NK-92 (cell line): Measurements from ENCODE around the gene XRN1.
"Not testable (repeated sequence)": the region's sequence is repeated elsewhere in the genome, so short reads cannot be mapped to it uniquely, and the experiment has no call there.

ENCODE experiments used
- DNase-seq: peaks from one replicate; lab custom pipeline; 2025; ENCODE audit not compliant: unreplicated experiment; lab: John Stamatoyannopoulos, UW

XRN1 gene

DNA sequence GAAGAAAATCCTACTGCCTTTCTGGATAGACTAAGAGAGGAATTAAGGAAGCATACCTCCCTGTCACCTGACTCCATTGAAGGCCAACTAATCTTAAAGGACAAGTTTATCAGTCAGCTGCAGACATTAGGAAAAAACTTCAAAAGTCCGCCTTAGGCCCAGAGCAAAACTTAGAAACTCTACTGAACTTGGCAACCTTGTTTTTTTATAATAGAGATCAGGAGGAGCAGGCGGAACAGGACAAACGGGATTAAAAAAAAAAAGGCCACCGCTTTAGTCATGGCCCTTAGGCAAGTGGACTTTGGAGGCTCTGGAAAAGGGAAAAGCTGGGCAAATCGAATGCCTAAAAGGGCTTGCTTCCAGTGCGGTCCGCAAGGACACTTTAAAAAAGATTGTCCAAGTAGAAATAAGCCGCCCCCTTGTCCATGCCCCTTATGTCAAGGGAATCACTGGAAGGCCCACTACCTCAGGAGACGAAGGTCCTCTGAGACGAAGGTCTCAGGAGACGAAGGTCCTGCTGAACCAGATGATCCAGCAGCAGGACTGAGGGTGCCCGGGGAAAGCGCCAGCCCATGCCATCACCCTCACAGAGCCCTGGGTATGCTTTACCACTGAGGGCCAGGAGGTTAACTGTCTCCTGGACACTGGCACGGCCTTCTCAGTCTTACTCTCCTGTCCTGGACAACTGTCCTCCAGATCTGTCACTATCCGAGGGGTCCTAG, 8.2 kb downstream of the XRN1 start:
- DNase-seq: not testable (repeated sequence)

- not testable (repeated sequence) for DNase-seq
Observed at GRCh38 chr3:142438096-142438495, 9.7 kb downstream of the XRN1 start.

GRCh38 chr3:142436951-142437585, 10.8 kb downstream of the XRN1 start:
- DNase-seq: no peak

DNA sequence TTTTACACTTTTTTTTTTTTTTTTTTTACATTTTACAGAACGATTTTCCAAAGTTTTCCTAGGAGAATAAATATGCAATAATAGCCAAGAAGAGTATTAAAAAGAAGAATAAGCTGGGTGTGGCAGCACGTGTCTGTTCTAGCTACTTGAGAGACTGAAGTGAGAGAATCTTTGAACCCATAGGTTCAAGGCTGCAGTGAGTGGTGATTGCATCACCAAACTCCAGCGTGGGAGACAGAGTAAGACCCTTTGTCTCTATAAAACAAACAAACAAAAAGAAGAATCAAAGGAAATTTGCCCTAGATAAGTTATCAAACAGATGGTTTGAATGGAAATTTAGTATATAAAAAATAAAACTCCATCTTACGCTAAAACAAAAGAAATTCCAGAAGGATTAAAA, 13.3 kb downstream of the XRN1 start:
- DNase-seq: no peak

DNA sequence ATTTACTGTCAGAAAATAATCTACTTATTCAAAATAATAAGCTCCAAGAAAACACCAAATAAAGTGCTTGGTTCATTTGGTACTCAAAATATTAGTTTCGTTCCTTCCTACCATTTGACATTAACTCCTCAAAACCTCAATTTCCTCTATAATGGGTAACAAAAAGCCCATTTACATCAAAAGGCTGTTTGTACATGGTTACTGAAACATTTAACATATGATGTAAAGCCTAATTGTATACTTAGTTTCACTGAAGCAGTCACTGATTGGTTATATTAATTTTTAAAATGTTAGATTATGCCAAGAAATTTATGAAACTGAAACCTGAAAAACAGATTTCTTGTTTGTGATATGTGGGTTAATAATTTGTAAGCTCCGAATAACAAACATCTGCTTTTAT, 14.7 kb downstream of the XRN1 start:
- no peak for DNase-seq

GRCh38 chr3:142429582-142429981, 18.3 kb downstream of the XRN1 start:
- DNase-seq: no peak

- no peak for DNase-seq
Observed at GRCh38 chr3:142424754-142425153, 23.1 kb downstream of the XRN1 start.

GRCh38 chr3:142418926-142419592, 28.8 kb downstream of the XRN1 start:
- DNase-seq: no peak

GRCh38 chr3:142417302-142417701, 30.5 kb downstream of the XRN1 start:
- DNase-seq: no peak

GRCh38 chr3:142400537-142400936, 47.3 kb downstream of the XRN1 start:
- DNase-seq: not testable (repeated sequence)

DNA sequence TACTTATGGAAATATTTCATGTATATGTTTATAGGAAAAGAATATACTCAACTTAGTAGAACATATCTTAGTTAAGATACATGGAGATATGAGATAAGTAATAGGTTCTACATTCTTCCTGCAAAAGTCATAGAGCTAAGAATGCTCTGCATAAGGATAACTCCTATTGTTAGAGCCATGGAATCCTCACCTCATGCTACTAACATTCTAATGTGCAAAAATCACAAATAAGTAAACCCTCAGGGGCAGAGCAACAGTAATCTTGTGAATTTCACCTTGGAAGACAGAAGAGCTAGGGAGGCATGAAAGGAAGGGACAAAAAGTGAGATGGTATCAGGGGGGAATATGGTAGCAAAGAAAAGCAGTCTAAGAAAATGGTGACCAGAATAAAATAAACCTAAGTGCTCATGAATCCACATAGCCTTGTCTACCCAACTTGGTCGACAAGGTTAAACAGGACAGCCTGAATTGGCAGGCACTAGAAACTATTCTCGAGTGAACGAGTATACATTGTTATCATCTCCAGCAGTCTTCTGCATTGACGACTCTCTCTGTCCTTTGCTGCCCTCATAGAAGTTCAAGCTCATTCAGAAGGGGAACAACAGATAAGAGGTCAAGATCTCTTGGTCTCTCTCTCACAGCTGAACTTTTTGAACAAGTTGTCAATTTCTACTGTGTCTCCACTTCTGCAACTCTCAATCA, 52.8 kb downstream of the XRN1 start:
- no peak for DNase-seq

DNA sequence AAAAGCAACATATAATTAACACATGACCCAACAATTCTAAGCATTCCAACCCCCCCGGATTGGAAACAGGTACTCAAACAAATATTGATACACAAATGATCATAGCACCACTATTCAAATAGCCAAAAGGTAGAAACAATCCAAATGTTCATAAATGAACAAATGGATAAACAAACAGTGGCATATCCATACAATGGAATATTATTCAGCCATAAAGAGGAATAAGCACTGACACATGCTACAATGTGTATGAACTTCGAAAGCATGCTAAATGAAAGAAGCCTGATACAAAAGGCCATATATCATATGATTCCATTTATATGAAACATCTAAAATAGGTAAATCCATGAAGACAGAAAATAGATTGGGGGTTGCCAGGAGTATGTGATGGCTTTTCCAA, 62.8 kb downstream of the XRN1 start:
- DNase-seq: no peak

DNA sequence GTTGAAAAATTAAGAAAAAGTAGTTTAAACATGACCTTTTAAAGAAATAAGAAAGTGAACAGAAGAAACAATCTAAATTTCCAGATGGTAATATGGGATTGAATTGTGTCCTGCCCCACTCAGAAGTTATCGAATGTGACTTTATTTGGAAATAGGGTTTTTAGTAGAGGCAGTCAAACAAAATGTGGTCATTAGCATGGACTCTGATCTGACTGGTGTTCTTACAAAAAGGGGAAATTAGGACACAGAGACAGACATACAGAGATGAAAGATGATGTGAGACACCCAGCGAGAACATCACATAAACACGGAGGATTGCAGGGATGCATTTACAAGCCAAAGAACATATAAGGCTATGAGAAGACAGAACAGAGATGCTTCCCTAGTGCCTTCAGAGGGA, 73.2 kb downstream of the XRN1 start:
- no peak for DNase-seq

DNA sequence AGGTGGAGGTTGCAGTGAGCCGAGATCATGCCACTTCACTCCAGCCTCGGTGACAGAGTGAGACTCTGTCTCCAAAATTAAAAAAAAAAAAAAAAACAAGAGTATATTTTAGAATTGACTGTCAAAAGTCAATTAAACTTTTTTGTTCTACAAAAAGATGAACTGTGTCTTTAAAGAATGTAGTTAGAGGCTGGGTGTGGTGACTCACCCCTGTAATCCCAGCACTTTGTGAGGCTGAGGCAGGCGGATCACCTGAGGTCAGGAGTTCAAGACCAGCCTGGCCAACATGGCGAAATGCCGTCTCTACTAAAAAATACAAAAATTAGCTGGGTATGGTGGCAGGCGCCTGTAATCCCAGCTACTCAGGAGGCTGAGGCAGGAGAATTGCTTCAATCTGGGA, 78.3 kb downstream of the XRN1 start:
- not testable (repeated sequence) for DNase-seq

DNA sequence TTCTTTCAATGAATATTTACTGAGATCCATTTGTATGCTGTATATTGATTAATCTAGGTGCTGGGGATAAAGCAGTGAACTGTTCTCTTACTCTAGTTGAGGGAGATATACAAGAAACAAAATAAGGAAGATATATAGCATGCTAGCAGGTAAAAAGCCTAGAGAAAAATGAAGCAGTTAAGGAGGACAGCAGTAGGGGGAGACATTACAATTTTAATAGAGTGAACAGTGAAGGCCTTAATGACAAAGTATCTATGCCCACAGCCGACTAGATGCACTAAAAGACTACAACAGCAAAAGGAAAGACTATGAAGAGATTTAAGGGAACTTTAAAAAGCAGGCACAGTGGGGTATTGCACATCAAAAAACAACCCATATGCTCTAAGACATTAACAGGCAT, 81.4 kb downstream of the XRN1 start:
- DNase-seq: no peak

DNA sequence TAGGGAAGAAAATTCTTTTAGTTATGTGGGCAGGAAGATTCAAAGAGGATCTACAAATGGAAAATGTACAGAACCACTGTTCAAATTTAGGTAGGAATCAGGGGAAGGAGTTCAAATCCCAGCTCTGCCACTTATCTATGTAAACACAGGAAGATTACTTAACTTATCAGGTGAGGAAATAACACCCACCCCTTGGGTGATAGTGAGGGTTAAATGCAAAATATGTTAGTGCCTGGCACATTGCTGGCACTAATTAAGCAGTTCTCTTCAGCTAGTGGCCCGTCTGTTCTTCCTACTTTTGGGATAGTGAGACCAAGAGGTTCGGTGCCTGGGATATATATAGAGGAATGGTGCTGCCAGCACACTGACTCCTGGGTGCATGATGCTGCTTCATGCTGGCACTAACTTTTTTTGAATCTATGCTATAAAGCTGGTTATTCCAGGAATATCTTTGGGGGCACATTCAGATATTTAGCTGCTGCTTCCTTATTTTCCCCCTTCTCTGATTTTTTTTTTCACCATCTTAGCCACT, 83.8 kb downstream of the XRN1 start:
- DNase-seq: no peak

DNA sequence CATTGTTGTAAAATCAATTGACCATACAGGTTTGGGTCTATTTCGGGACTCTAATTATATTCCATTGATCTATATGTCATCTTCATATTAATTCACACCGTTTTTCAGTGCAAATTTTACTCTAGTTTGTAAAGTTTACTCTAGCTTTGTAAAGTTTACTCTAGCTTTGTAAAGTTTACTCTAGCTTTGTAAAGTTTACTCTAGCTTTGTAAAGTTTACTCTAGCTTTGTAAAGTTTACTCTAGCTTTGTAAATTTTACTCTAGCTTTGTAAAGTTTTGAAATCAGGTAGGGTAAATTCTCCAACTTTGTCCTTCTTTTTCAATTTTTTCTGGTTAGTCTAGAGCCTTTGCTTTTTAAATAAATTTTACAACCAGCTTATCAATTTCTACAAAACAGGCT, 84.4 kb downstream of the XRN1 start:
- not testable (repeated sequence) for DNase-seq

GRCh38 chr3:142359367-142359766, 88.5 kb downstream of the XRN1 start:
- DNase-seq: no peak

GRCh38 chr3:142356818-142357217, 91.0 kb downstream of the XRN1 start:
- DNase-seq: no peak

- DNase-seq: no peak
Observed at GRCh38 chr3:142355692-142356091, 92.1 kb downstream of the XRN1 start.

- DNase-seq: no peak
Observed at GRCh38 chr3:142354076-142354475, 93.8 kb downstream of the XRN1 start.
